RWPE2 (cell line): ENCODE results near the gene ZNF57.

ENCODE experiments used
- ATAC-seq: fragments of 200-7000 bp; cut with Tn5 transposase; 3 replicates; pipeline ENCODE4 v1.9.1; 2021; ENCODE audit warnings: low read depth
- DNase-seq: peaks from one replicate; pipeline ENCODE4 v3.0.0-alpha.2; 2020; ENCODE audit warnings: low spot score
- H3K27ac ChIP-seq: fragments of 450-650 bp; 2 replicates; pipeline ENCODE4 v1.5.1; 2017; ENCODE audit warnings: mild to moderate bottlenecking; ENCODE audit not compliant: poor library complexity, severe bottlenecking
- H3K27me3 ChIP-seq: fragments of 250-450 bp; sonication (Bioruptor Pico); 2 replicates; pipeline ENCODE4 v1.5.1; 2021; ENCODE audit warnings: mild to moderate bottlenecking, moderate library complexity; ENCODE audit not compliant: insufficient read depth, poor library complexity, severe bottlenecking
- H3K36me3 ChIP-seq: fragments of 250-450 bp; sonication (Bioruptor Pico); 2 replicates; pipeline ENCODE4 v1.5.1; 2020; ENCODE audit warnings: low read depth, mild to moderate bottlenecking, moderate library complexity
- H3K4me1 ChIP-seq: fragments of 250-450 bp; sonication (Bioruptor Pico); 2 replicates; pipeline ENCODE4 v1.5.1; 2021; ENCODE audit warnings: mild to moderate bottlenecking, moderate library complexity; ENCODE audit not compliant: insufficient read depth, poor library complexity, severe bottlenecking
- H3K4me3 ChIP-seq: fragments of 250-450 bp; sonication (Bioruptor Pico); 2 replicates; pipeline ENCODE4 v1.5.1; 2021; ENCODE audit warnings: mild to moderate bottlenecking, moderate library complexity; ENCODE audit not compliant: severe bottlenecking
- H3K9me3 ChIP-seq: fragments of 250-450 bp; sonication (Bioruptor Pico); 2 replicates; pipeline ENCODE4 v1.5.1; 2021; ENCODE audit warnings: mild to moderate bottlenecking, moderate library complexity; ENCODE audit not compliant: severe bottlenecking
- TF ChIP-seq, protein P1 (sequence below): fragments of 450-650 bp; IDR thresholded peaks from one replicate; pipeline ENCODE4 v1.5.1; 2017; ENCODE audit warnings: mild to moderate bottlenecking, moderate library complexity; ENCODE audit not compliant: poor library complexity, severe bottlenecking

ZNF57 gene

GRCh38 chr19:2856457-2857050 is 44.2 kb upstream of the ZNF57 start:
- H3K4me3 ChIP-seq = no peak overlapping the region
- peaks cover 35% of the 10 kb centered on the region for H3K36me3 ChIP-seq
- H3K9me3 ChIP-seq = peaks cover 17% of the 10 kb centered on the region
- no peaks in the 10 kb centered on the region for H3K27me3 ChIP-seq
- DNase-seq = no peak
- H3K4me1 ChIP-seq = no peaks in the 10 kb centered on the region
- ATAC-seq = no peak
- TF ChIP-seq, protein P1, sequence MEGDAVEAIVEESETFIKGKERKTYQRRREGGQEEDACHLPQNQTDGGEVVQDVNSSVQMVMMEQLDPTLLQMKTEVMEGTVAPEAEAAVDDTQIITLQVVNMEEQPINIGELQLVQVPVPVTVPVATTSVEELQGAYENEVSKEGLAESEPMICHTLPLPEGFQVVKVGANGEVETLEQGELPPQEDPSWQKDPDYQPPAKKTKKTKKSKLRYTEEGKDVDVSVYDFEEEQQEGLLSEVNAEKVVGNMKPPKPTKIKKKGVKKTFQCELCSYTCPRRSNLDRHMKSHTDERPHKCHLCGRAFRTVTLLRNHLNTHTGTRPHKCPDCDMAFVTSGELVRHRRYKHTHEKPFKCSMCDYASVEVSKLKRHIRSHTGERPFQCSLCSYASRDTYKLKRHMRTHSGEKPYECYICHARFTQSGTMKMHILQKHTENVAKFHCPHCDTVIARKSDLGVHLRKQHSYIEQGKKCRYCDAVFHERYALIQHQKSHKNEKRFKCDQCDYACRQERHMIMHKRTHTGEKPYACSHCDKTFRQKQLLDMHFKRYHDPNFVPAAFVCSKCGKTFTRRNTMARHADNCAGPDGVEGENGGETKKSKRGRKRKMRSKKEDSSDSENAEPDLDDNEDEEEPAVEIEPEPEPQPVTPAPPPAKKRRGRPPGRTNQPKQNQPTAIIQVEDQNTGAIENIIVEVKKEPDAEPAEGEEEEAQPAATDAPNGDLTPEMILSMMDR = no peak
- no peak overlapping the region for H3K27ac ChIP-seq

GRCh38 chr19:2858864-2859263 is 41.9 kb upstream of the ZNF57 start:
- Histone ChIP-seq H3K36me3 (peaks cover 12% of the 10 kb centered on the region), H3K4me3 (no peak overlapping the region), H3K27me3 (no peaks in the 10 kb centered on the region), H3K27ac (no peak overlapping the region), H3K9me3 (peaks cover 6% of the 10 kb centered on the region), H3K4me1 (no peaks in the 10 kb centered on the region)
- DNase-seq (no peak), ATAC-seq (no peak)
- TF ChIP-seq, protein P1 = no peak

DNA sequence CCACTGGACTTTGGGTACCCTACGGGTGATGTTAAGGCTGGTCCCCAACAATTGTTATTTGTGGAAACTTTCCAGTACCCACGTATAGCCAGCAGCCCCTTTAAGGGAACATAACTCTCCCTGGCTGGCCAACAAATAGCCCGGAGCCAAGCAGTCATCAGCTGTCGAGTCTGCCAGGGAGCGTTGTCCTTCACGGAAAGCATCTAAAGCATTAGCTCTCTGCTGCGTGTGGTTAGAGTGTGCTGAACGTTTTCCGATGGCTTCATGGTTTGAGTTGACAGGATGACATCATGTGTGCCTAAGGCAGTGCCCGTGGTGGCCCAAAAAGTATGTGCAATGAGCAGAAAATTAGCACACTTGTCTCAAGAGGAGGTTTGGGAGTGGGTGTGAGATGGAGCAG is 36.9 kb upstream of the ZNF57 start:
- Histone ChIP-seq H3K27me3 (no peaks in the 10 kb centered on the region), H3K4me1 (no peaks in the 10 kb centered on the region), H3K9me3 (no peaks in the 10 kb centered on the region), H3K4me3 (no peak overlapping the region), H3K27ac (no peak overlapping the region), H3K36me3 (no peaks in the 10 kb centered on the region)
- DNase-seq = no peak
- no peak for ATAC-seq
- TF ChIP-seq, protein P1 = no peak

- Histone ChIP-seq H3K27me3 (no peaks in the 10 kb centered on the region), H3K36me3 (no peaks in the 10 kb centered on the region), H3K4me1 (no peaks in the 10 kb centered on the region), H3K4me3 (no peak overlapping the region), H3K9me3 (no peaks in the 10 kb centered on the region), H3K27ac (no peak overlapping the region)
- no peak for DNase-seq
- no peak for ATAC-seq
- TF ChIP-seq, protein P1 = no peak
Observed at GRCh38 chr19:2865334-2866100, 35.2 kb upstream of the ZNF57 start.

DNA sequence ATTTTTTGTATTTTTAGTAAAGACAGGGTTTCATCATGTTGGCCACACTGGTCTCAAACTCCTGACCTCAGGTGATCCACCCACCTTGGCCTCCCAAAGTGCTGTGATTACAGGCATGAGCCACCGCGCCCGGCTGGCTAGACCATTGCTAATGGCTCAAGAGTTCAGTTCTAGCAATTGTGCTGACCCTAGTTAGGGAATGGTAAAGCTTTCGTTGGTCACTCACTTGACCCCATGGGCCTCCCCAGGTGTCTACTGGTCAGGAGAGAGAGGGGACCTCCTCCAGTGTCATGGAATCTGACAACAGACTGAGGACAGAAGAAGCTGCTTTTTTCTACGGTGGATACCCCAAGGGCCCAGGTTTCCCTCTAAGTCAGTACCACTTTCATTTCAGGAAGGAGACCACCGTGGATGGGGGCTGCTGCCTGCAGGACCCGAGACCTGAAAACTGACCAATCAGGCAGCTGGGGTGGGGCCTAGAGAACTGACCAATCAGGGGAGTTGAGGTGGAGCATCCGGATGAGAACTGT is 34.2 kb upstream of the ZNF57 start:
- no peak for ATAC-seq
- no peak overlapping the region for H3K4me3 ChIP-seq

More for the DNA sequence above, 34.2 kb upstream of the ZNF57 start:
- no peak overlapping the region for H3K27ac ChIP-seq
- DNase-seq = no peak
- H3K27me3 ChIP-seq = no peaks in the 10 kb centered on the region
- no peaks in the 10 kb centered on the region for H3K36me3 ChIP-seq
- TF ChIP-seq, protein P1 = no peak
- no peaks in the 10 kb centered on the region for H3K9me3 ChIP-seq
- no peaks in the 10 kb centered on the region for H3K4me1 ChIP-seq
